ENCODE measurements around the gene DYRK1B.
"Not testable (repeated sequence)": the region's sequence is repeated elsewhere in the genome, so short reads cannot be mapped to it uniquely, and the experiment has no call there.

- TF ChIP-seq CTCF, POLR2A (IDR thresholded peaks at IDR 0.05): not testable (repeated sequence)
Measured at GRCh38 chr19:39878866-39879265, 44.9 kb upstream of the DYRK1B start.

Data from heart left ventricle (tissue), 13 donors.